K562 (cell line): ENCODE results near the gene WDR72. TPM values are rescaled to one million over a fixed set of nuclear protein-coding genes. Genes with fewer than 3 reads are reported as not detected.

ENCODE experiments used
- ATAC-seq: fragments of 200-7000 bp; cut with Tn5 transposase; 3 replicates; pipeline ENCODE4 v1.9.1; 2020; ENCODE audit warnings: moderate library complexity
- BruUV-seq: library from RNA; stranded (reverse); fragments of 400-500 nt; replicated peaks from 2 replicates; lab custom pipeline; 2021; lab: Mats Ljungman, UMichigan
- CTCF ChIA-PET: fragments of 300-600 bp; formaldehyde crosslinking; extraction: SDS; loops from one replicate; lab custom pipeline; 2021; ENCODE audit warnings: low intra/inter-chr PET ratio; lab: Yijun Ruan, JAX
- POLR2A ChIA-PET: fragments of 300-600, 350-650 bp; sonication (Branson Sonifier 250); formaldehyde crosslinking; extraction: SDS; loops from one replicate; lab custom pipeline; 2021; ENCODE audit warnings: antibody characterized with exemption, inconsistent platforms; lab: Yijun Ruan, JAX
- DNase-seq, 4 experiments: peaks; one replicate each; pipeline versions ENCODE4 v3.0.0 to v3.0.0-alpha.2; 2011 to 2018; ENCODE audit warnings: low spot score in 3 of 4, mixed read lengths in 3 of 4; ENCODE audit errors: extremely low read depth in 1 of 4
- FAIRE-seq: peaks from 2 replicates; lab custom pipeline; 2011; peaks lifted over from hg19 to GRCh38; lab: Jason Lieb, UNC
- H2AFZ ChIP-seq: 2 replicates; pipeline ENCODE4 v1.6.0; 2011; ENCODE audit warnings: low read depth, low read length, control low read depth, inconsistent platforms
- H3K27ac ChIP-seq: fragments of 200-600 bp; 3 replicates; pipeline ENCODE4 v1.8.0; 2011; ENCODE audit warnings: low read depth, mild to moderate bottlenecking, control low read depth, inconsistent platforms, low read length, moderate library complexity, mixed read lengths; ENCODE audit errors: extremely low read depth
- H3K27me3 ChIP-seq, 2 experiments: fragments of 300-600 bp in 1 of 2; 2 replicates in 1 of 2; 3 replicates in 1 of 2; pipeline versions ENCODE4 v1.6.0 to v1.8.0; 2011; ENCODE audit warnings: inconsistent platforms in 2 of 2, low read length in 2 of 2, mild to moderate bottlenecking in 1 of 2, mixed read lengths in 1 of 2, moderate library complexity in 1 of 2; ENCODE audit not compliant: control insufficient read depth in 2 of 2, insufficient read depth in 2 of 2
- H3K36me3 ChIP-seq: fragments of 300-600 bp; 3 replicates; pipeline ENCODE4 v1.8.0; 2011; ENCODE audit warnings: mild to moderate bottlenecking, low read length, inconsistent platforms; ENCODE audit not compliant: control insufficient read depth, insufficient read depth
- H3K4me1 ChIP-seq, 2 experiments: fragments of 200-600 bp in 1 of 2; replicated peaks in 1 of 2; 2 replicates in 1 of 2; 3 replicates in 1 of 2; pipeline versions ENCODE4 v1.5.1 to v1.8.0; 2011; ENCODE audit warnings: inconsistent platforms in 2 of 2, low read length in 2 of 2, mild to moderate bottlenecking in 1 of 2, mixed read lengths in 1 of 2, moderate library complexity in 1 of 2; ENCODE audit not compliant: control insufficient read depth in 2 of 2, insufficient read depth in 2 of 2
- H3K4me2 ChIP-seq: 2 replicates; pipeline ENCODE4 v1.6.1; 2011; ENCODE audit warnings: low read length, control low read depth, inconsistent platforms, mixed read lengths; ENCODE audit not compliant: insufficient read depth
- H3K4me3 ChIP-seq: fragments of 200-600 bp; sonication (generic), shearing (Covaris generic); 2 replicates; pipeline ENCODE4 v1.5.1; 2016; ENCODE audit warnings: control low read depth, inconsistent platforms
- H3K79me2 ChIP-seq: fragments of 200-600 bp; 3 replicates; pipeline ENCODE4 v1.8.0; 2011; ENCODE audit warnings: low read length, inconsistent platforms; ENCODE audit not compliant: control insufficient read depth, insufficient read depth
- H3K9ac ChIP-seq, 2 experiments: 2 replicates each; pipeline versions ENCODE4 v1.6.0 to v1.6.1; 2011; ENCODE audit warnings: low read depth in 2 of 2, low read length in 2 of 2, control low read depth in 1 of 2, inconsistent platforms in 1 of 2, mild to moderate bottlenecking in 1 of 2, mixed read lengths in 1 of 2; ENCODE audit not compliant: insufficient read depth in 1 of 2
- H3K9me1 ChIP-seq: one replicate; pipeline ENCODE4 v1.6.0; 2011; ENCODE audit warnings: inconsistent platforms, mild to moderate bottlenecking, low read length, moderate library complexity; ENCODE audit not compliant: control insufficient read depth, insufficient read depth
- H3K9me3 ChIP-seq: replicated peaks from 2 replicates; pipeline ENCODE4 v1.5.1; 2011; ENCODE audit warnings: low read depth, low read length, inconsistent platforms; ENCODE audit not compliant: control insufficient read depth, insufficient read depth
- H4K20me1 ChIP-seq: replicated peaks from 2 replicates; pipeline ENCODE4 v1.6.1; 2011; ENCODE audit warnings: low read length, inconsistent platforms, mixed read lengths; ENCODE audit not compliant: control insufficient read depth, insufficient read depth
- CGGBP1 ChIP-seq: fragments of 250-450 bp; sonication (Bioruptor Pico); IDR thresholded peaks from 2 replicates; pipeline ENCODE4 v1.9.0; 2021; ENCODE audit warnings: mild to moderate bottlenecking
- CREB1 ChIP-seq, 2 experiments: sonication (generic) in 1 of 2; formaldehyde crosslinking in 1 of 2; IDR thresholded peaks; 2 replicates each; pipeline versions ENCODE4 v1.6.1 to v1.8.0; 2012 to 2022; ENCODE audit warnings: inconsistent platforms in 1 of 2, mild to moderate bottlenecking in 1 of 2, missing genetic modification reagents in 1 of 2, moderate library complexity in 1 of 2
- CXXC5 ChIP-seq: fragments of 250-450 bp; sonication (Bioruptor Pico); IDR thresholded peaks from 2 replicates; pipeline ENCODE4 v1.8.0; 2022; ENCODE audit warnings: inconsistent platforms, mild to moderate bottlenecking, moderate library complexity
- FIP1L1 ChIP-seq: fragments of 200-400 bp; formaldehyde crosslinking; IDR thresholded peaks from 2 replicates; pipeline ENCODE4 v1.6.1; 2018; ENCODE audit warnings: mild to moderate bottlenecking, low read depth, low read length; ENCODE audit not compliant: poor library complexity, severe bottlenecking
- NR2F6 ChIP-seq: fragments of 450-650 bp; formaldehyde crosslinking; IDR thresholded peaks from 2 replicates; pipeline ENCODE4 v1.4.0; 2020; ENCODE audit warnings: mild to moderate bottlenecking
- TARDBP ChIP-seq: fragments of 450-650 bp; IDR thresholded peaks from 2 replicates; pipeline ENCODE4 v1.6.1; 2016
- ZNF324 ChIP-seq: fragments of 250-450 bp; sonication (Bioruptor Pico); IDR thresholded peaks from 2 replicates; pipeline ENCODE4 v1.4.0; 2020; ENCODE audit warnings: mild to moderate bottlenecking
- ZNF75A ChIP-seq: fragments of 450-650 bp; formaldehyde crosslinking; IDR thresholded peaks from 2 replicates; pipeline ENCODE4 v1.4.0; 2020; ENCODE audit warnings: mild to moderate bottlenecking
- in situ Hi-C: fragments of 300-500 bp; cut with MboI; formaldehyde crosslinking; loops from 4 replicates; pipeline ENCODE4 v1.15.0; 2018; ENCODE audit warnings: inconsistent platforms, mixed read lengths
- intact Hi-C: fragments of 100-400 bp; cut with micrococcal nuclease; formaldehyde crosslinking; loops from 2 replicates; pipeline ENCODE4 v1.14.2; 2022
- polyA plus RNA-seq, 8 experiments: library from polyadenylated mRNA; depleted of rRNA in 4 of 8; stranded (reverse) in 5 of 8; unstranded in 3 of 8; fragments of >200 nt; fragmentation: Nextera tagmentation in 2 of 8; fragmentation: Illumina TruSeq in 1 of 8; extraction: Ambion mirVana in 2 of 8; extraction: Trizol in 1 of 8; gene quantifications; 2 replicates each; pipeline versions ENCODE4 v1.2.1 to v1.2.3, GENCODE V29; 2011 to 2014; ENCODE audit warnings: inconsistent platforms in 1 of 8, missing spikeins in 1 of 8
- total RNA-seq, 7 experiments: library from RNA; depleted of rRNA in 6 of 7; stranded (reverse); fragments of >200 nt in 6 of 7; fragmentation: Illumina TruSeq in 2 of 7; extraction: Trizol in 2 of 7; gene quantifications; 2 replicates each; pipeline versions ENCODE4 v1.2.1 to v1.2.3, GENCODE V29; 2011 to 2021; ENCODE audit warnings: low replicate concordance in 1 of 7

WDR72 gene
- total and polyA plus RNA-seq, 9 of the 15 experiments (the other 6 are each of a cell fraction or from before 2014, with no cell fraction given) = 0.01 TPM; not detected in 8

DNA sequence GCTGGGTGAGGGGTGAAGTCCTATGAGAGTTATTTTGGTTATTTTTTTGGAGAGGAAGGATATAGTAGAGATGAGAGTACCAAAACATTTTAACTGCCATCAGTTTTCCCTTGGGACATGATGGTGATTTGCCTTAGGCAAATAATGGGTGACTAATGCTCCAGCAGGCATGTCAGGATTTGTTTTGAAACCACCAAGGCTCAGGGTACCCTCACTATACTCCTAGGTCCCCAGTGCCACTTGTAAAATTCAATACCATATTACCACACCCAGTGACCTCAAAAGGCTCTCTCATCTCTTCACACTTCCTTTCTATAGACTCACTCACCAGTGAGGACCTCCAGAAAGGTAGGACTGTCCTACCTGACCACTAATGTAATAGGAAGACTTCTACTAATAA, 83.6 kb downstream of the WDR72 start:
- Histone ChIP-seq H3K9ac (no peak overlapping the region), H3K4me2 (no peak overlapping the region), H3K4me3 (no peak overlapping the region), H4K20me1 (no peaks in the 10 kb centered on the region), H3K27me3 (no peaks in the 10 kb centered on the region), H3K9me1 (no peaks in the 10 kb centered on the region), H3K9me3 (no peaks in the 10 kb centered on the region), H2AFZ (no peak overlapping the region), H3K79me2 (no peaks in the 10 kb centered on the region), H3K36me3 (no peaks in the 10 kb centered on the region), H3K4me1 (no peaks in the 10 kb centered on the region), H3K27ac (no peak overlapping the region)
- FAIRE-seq (no peak), ATAC-seq (no peak), DNase-seq (no peak)
- ChIA-PET POLR2A (no interaction called here), CTCF (no interaction called here)
- TF ChIP-seq CXXC5 (CRISPR knock-in tag) = no peak
- no peak for TF ChIP-seq NR2F6 (CRISPR knock-in tag)
- TF ChIP-seq CREB1 (IDR thresholded peaks at IDR 0.05) = no peak
- no peak for TF ChIP-seq CREB1 (CRISPR knock-in tag; IDR thresholded peaks at IDR 0.05)
- TF ChIP-seq TARDBP = no peak
- TF ChIP-seq FIP1L1 = no peak
- TF ChIP-seq ZNF75A = no peak
- TF ChIP-seq ZNF324 = no peak
- no peak for TF ChIP-seq CGGBP1 (CRISPR knock-in tag)
- in situ Hi-C loops (no loop called here), intact Hi-C loops (no loop called here)
- BruUV-seq = no TSS peak
